Stimulated activated CD8-positive, alpha-beta memory T cell treated with anti-CD3 and anti-CD28 coated beads, Interleukin-15, amount 100 ng/mL, for 48 hours (primary cell): ENCODE measurements around the gene FAM47C.
"Not testable (repeated sequence)": the region's sequence is repeated elsewhere in the genome, so short reads cannot be mapped to it uniquely, and the experiment has no call there.

ENCODE experiments used
- DNase-seq, 2 donors: peaks; one replicate each; pipeline ENCODE4 v3.0.0-alpha.2; 2020; ENCODE audit warnings: low read depth in 2 of 2

Gene FAM47C

GRCh38 chrX:37008182-37008581 is at the start of gene FAM47C:
FAM47C (plus strand) TSS chrX:37008366; CDS start chrX:37008411, 45 bp downstream.
- not testable (repeated sequence) for DNase-seq

- DNase-seq, result no peak
Measured at GRCh38 chrX:36961590-36961989, 46.6 kb upstream of the FAM47C start.

- DNase-seq, result no peak
Measured at GRCh38 chrX:36963069-36963808, 44.9 kb upstream of the FAM47C start.

DNA sequence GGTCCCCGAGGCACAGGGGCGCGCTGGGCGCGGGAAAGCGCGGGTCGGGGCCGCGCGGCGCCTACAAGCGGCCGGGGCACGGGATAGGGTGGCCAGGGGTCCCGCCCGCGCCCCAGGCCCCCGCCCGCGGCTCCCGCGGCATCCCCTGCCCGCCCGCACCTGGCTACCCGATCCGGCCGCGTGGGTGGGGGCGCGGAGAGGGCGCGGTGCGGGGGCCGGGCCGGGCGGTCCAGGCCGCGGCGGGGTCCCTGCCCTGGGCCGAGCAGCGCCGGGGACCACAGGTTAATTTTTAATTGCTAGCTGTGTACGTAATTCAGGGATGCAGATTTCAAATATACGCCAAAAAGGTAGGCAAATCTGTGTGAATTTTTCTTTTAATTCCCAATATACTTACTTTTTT is 44.3 kb upstream of the FAM47C start:
- no peak for DNase-seq

GRCh38 chrX:36973575-36973974 is 34.6 kb upstream of the FAM47C start:
- no peak for DNase-seq

DNA sequence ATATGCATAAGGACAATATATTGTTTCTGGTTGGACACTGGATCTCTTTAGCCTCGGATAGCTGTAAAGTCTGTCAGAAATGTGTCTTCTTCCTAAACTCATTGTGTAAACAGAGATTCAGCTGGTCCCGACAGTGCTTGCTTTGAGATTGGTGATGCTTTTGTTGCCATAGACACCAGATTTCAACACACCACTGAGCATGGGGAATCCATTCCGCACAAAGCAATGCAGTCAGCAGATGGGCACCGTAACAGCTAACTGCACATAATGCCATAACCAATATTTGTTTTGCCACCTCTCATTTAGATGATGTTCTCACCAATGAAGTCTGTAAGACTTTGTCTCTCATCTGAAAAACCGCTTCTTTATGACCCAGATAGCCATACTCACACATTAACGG is 33.3 kb upstream of the FAM47C start:
- DNase-seq, result no peak

DNA sequence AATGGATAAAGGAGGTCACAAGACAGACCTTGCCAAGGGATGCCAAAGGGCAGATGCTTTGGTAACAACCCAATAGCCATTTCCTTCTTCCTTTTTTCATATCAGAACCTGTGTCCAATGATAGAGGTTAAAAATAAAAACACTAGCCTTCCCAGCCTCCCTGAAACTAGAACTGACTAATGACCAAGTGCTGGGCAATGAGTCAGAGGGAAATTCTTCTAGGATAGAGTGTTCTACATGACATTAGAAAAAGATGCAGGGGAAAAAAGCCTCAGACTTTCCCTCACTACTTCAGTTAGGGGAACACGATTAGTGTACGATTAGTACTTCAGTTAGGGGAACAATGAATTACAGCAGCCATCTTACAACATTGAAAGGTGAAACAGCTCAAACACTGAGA is 29.3 kb upstream of the FAM47C start:
- no peak for DNase-seq

GRCh38 chrX:36983831-36984230 is 24.3 kb upstream of the FAM47C start:
- no peak for DNase-seq

- DNase-seq, result not testable (repeated sequence)
Measured at GRCh38 chrX:36985416-36986209, 22.6 kb upstream of the FAM47C start.

DNA sequence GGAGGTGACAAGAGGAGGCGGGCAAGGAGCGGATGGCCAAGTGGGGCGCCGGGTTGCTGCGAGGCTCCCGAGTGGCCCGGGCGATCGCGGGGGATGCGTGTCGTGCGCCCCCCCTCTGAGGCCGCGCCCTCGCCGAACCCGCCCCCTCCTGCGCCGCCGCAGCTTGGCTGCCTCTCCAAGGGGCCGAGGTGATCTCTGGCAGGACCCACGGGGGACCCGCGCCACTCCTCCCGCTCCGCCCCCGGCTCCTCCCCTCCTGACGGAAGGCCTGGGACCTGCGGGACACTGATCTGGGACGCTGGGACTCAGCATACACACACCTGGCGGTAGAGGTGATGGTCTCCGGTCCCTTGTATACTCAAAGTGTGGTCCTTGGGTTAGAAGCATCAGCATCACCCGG is 21.9 kb upstream of the FAM47C start:
- no peak for DNase-seq

DNA sequence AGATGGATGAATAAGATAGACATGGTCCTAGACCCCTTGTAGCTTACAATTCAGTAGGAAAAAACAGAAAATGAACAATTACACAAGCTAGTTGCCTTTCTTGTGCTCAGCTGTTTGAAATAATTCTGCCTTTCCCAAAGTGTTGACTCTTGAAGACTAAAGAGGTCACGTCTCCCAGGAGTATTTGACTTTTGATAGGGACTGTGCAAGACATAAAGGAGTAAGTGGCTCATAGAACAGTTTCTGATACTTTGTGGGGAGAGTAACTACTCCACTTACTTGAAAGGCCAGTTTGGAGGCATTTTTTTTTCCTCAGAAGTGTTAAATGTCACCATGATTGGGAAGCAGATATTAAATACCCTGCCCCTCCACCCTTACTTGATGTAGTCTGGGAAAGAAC is 21.0 kb upstream of the FAM47C start:
- DNase-seq, result not testable (repeated sequence)

- DNase-seq, result no peak
Measured at GRCh38 chrX:37000140-37000539, 8.0 kb upstream of the FAM47C start.

GRCh38 chrX:37010496-37010895 is 2.3 kb downstream of the FAM47C start:
- no peak for DNase-seq

DNA sequence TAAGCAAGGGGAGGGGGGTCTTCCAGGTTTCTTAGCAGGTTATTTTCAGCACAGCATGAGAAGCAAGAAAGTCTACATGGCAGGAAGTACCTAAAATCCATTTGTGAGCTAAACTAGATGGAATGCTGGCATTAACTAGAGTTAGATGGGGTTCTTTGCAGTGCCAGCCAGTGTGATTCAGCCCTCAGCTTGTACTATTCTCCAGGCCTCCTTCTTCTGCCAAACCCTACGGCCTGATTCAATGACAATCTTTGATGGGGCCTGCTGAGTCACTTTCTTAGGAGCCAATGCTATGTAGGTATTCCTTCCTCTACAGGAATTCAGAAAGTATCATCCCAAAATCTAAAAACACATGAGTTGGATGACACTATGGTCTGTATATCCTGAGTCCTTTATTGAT is 26.1 kb downstream of the FAM47C start:
- not testable (repeated sequence) for DNase-seq

GRCh38 chrX:37036674-37037220 is 28.6 kb downstream of the FAM47C start:
- not testable (repeated sequence) for DNase-seq

GRCh38 chrX:37038814-37039213 is 30.6 kb downstream of the FAM47C start:
- not testable (repeated sequence) for DNase-seq

GRCh38 chrX:37042956-37043885 is 35.1 kb downstream of the FAM47C start:
- not testable (repeated sequence) for DNase-seq

- DNase-seq, result no peak
Measured at GRCh38 chrX:37047776-37048175, 39.6 kb downstream of the FAM47C start.

DNA sequence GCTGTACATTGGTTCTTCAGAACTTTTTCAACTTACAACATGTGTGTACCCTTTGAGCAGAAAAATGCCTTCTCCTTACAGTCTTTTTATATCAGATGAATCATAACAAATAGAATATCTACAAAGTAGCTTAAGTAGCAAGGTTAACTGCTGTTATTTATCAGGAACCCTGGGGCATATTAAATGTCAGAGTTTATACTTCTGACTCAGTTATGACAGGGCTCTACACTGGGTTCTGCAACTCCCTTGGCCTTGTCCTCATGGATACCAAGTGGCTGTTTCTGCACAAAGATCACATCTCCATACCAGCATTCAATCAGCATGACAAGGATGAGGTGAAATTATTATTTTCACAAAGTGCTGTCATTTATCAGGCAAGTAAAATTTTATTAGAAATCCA is 49.4 kb downstream of the FAM47C start:
- DNase-seq, result not testable (repeated sequence)

DNA sequence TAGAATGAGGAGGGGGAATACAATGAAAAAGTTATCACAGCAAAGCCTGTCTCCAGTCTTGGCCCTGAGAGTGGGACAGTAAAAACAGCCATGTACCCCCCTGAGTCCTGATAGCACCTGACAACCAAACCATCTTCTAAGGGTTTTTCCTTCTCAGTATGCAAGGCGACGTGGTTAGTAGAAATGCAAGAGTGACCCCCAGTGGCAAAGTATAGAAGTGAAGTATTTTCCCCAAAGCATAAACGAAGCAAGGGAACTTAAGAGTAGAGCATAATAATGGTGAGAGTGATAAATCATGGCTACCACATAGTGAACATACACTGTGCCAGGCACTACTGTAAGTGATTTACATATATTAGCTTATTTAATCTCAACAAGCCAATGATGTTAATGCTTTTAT is 52.8 kb downstream of the FAM47C start:
- DNase-seq, result no peak
